Prostate gland (tissue), 2 donors: ENCODE results near the gene CACNA1D.

Experiments
- POLR2A ChIP-seq: fragments of 450-650 bp; IDR thresholded peaks from one replicate; pipeline ENCODE4 v1.6.1; 2016; ENCODE audit warnings: antibody characterized with exemption, mild to moderate bottlenecking
- TF ChIP-seq, protein P1 (sequence below), 4 experiments: fragments of 200-600 bp in 2 of 4; fragments of 450-650 bp in 2 of 4; sonication (generic) in 2 of 4; IDR thresholded peaks; 1 replicate in 3 of 4; 2 replicates in 1 of 4; pipeline ENCODE4 v1.5.1; 2016 to 2019; ENCODE audit warnings: antibody characterized with exemption in 4 of 4, mild to moderate bottlenecking in 2 of 4, moderate library complexity in 2 of 4

DNA sequence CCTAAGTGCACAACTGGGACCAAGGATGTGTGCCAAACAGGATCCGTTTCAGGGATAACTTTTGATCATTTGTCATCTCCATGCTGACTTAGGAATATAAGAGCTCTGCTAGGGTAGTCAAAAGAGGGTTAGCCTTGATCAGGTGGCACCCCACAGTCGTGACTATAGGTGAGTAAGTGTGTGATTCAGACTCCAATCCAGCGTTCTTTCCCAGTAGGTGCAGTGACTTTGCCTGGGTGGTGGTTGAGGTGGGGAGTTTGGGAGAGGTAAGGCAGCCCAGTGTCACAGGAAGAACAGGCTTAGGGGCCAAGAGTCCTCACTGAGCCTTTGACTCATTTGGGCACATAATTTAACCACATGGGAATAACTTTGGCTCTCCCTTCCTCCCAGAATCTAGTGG, 300.8 kb downstream of the CACNA1D start:
- TF ChIP-seq, protein P1, sequence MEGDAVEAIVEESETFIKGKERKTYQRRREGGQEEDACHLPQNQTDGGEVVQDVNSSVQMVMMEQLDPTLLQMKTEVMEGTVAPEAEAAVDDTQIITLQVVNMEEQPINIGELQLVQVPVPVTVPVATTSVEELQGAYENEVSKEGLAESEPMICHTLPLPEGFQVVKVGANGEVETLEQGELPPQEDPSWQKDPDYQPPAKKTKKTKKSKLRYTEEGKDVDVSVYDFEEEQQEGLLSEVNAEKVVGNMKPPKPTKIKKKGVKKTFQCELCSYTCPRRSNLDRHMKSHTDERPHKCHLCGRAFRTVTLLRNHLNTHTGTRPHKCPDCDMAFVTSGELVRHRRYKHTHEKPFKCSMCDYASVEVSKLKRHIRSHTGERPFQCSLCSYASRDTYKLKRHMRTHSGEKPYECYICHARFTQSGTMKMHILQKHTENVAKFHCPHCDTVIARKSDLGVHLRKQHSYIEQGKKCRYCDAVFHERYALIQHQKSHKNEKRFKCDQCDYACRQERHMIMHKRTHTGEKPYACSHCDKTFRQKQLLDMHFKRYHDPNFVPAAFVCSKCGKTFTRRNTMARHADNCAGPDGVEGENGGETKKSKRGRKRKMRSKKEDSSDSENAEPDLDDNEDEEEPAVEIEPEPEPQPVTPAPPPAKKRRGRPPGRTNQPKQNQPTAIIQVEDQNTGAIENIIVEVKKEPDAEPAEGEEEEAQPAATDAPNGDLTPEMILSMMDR (IDR thresholded peaks at IDR 0.05): no peak
- no peak for TF ChIP-seq POLR2A
